ENCODE results near the gene MYO9B.
A peak's percentile ranks its signal among the peaks of the same experiment; 100 is the strongest.

The MYO9B gene

DNA sequence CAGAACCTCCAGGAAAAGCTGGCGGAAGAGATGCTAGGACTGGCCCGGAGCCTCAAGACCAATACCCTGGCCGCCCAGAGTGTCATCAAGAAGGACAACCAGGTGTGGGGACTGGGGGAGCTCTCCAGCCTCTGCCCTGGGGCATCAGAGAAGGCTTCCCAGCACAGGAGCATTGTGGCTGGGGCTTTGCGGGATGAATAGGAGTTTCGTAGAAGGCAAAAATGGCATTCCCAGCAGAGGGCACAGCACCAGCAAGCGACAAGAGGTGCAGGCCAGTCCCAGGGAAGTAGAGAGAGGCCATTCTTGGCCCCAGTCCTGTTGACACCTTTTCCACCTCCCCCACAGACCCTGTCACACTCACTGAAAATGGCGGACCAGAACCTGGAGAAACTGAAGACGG lies 143.7 kb downstream of the MYO9B start:
- no peak for DNase-seq

DNA sequence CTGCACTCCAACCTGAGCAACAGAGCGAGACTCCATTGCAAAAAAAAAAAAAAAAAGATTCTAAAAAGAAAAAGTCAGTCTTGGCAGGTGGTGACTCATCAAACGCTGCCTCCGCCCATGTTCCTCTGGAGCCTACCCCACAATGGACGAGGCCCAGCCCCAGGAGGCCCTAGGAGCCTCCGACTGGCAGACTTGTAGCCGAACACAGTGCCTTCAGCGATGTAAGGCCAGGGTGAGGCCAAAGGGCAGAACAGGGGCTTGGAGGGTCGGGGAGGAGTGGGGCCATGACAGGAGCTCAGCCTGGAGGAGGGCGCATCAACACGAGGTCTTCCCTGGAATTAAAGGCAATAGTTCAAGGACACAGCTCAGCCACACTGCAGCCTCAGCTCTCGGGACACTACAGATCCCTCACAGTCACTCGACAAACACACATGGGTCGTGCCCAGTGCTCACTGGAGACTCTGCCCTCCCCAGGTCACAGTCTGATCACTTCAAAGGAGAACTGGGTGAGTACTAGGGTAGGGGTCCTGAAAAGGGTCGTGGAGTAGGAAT lies 144.7 kb downstream of the MYO9B start:
- DNase-seq = no peak

DNA sequence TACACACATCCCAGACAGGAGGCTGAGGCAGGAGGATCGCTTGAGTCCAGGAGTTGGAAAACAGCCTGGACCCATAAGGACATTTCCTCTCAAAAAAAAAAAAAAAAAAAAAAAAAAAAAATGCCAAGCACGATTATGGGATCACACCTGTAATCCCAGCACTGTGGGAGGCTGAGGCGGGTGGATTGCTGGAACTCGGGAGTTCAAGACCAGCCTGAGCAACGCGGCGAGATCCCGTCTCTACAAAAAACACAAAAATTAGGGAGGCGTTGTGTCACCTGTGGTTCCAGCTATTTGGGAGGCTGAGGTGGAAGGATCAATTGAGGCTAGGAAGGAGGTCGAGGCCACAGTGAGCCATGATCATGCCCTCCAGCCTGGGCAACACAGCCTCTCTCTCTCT lies 149.5 kb downstream of the MYO9B start:
- DNase-seq = no peak

GRCh38 chr19:17226002-17226933 lies 150.7 kb downstream of the MYO9B start, which contains the start of gene OCEL1:
Gene OCEL1 (plus strand): TSS chr19:17226226. CDS start chr19:17226248, 22 bp downstream.
- DNase-seq = peak; percentile 94

DNA sequence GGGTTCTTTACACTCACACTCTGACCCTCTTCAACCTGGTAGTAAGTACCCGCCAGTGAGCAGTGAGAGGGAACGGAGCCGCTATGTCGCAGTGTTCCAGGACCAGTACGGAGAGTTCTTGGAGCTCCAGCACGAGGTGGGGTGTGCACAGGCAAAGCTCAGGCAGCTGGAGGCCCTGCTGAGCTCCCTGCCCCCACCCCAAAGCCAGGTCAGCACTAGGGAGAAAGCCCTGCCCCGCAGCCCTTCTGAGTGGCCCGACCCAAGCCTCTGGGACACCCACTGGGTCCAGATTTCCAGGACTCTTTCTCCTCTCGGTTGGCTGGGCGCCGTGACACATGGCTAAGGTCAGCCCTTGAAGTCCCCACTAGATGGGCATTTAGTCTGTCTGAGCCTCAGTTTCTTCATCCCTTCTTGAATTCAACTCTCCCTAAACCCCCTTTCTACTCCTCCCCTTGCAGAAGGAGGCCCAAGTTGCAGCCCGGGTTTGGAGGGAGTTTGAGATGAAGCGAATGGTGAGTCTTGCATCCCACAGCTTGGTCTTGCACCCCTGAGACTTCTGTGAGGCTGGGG lies 152.3 kb downstream of the MYO9B start:
- DNase-seq = no peak

- DNase-seq = no peak
These were observed 154.3 kb downstream of the MYO9B start for GRCh38 chr19:17229890-17230289.

DNA sequence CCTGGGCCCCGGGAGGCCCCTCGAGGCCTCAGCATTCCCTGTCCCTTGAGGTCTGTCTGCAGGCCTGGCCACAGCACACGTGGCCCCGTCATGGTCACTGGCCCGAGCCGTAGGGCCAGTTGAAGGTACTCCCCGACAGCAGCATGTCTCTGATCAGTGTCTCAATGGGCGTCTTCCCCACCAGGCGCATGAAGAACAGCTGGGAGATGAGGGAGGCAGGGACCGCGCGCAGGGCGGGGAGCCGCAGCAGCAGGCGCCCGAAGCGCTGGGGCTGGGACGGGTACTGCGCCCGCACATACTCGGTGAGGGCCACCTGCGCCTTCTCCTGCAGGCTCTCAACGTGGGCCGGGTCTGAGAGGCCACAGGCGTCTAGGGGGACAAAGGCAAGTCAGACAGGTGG lies 156.7 kb downstream of the MYO9B start:
- no peak for DNase-seq

DNA sequence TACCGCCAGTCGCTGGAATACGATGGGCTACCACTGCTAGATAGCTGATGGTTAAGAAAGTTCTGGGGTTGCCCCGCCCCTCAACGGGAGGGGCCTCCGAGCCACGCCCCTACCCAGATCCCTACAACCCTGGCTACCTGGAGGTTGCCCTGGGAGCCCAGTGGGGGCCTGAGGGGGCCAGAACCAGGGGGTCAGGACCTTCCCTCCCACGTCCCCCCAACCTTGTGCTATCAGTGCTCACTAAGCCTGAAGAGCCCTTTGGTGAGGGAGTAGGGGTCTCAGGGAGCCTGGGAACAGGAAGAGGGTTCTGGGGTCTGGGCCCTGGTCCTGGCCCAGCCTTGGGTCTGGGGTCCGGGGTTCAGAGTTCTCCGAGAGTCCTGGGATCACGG lies 159.3 kb downstream of the MYO9B start:
- peak; percentile 65 to 66 for DNase-seq

DNA sequence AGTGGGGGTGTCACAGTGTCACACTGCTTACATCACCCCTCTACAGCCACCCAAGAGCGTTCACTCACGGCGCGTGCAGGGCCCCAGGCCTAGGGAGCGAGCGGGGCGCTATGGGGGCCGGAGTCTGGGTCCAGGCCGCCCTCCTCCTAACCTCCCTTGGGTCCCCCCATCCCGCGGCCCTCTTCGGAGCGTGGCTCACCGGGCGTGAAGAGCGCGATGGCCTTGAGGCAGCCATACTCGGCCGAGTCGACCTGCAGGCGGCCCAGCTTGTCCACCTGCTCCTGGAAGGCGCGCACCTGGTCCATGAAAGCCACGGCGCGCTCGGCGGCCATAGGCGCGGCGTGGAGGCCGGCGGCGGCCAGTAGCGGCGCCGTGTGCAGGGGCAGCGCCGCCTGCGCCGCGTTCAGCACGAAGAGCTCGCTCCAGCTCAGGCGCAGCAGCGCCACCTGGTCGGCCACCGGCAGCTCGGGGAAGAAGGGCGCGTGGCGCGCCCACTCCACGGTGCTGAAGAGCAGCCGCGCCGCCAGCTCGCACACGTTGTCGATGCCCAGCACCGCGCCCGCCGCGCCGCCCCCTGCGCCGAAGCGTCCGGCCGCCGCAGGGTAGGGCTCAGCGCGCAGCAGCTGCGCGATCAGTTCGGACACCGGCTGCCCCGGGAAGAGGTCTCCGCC lies 159.9 kb downstream of the MYO9B start:
- peak; percentile 58 to 63 for DNase-seq

DNA sequence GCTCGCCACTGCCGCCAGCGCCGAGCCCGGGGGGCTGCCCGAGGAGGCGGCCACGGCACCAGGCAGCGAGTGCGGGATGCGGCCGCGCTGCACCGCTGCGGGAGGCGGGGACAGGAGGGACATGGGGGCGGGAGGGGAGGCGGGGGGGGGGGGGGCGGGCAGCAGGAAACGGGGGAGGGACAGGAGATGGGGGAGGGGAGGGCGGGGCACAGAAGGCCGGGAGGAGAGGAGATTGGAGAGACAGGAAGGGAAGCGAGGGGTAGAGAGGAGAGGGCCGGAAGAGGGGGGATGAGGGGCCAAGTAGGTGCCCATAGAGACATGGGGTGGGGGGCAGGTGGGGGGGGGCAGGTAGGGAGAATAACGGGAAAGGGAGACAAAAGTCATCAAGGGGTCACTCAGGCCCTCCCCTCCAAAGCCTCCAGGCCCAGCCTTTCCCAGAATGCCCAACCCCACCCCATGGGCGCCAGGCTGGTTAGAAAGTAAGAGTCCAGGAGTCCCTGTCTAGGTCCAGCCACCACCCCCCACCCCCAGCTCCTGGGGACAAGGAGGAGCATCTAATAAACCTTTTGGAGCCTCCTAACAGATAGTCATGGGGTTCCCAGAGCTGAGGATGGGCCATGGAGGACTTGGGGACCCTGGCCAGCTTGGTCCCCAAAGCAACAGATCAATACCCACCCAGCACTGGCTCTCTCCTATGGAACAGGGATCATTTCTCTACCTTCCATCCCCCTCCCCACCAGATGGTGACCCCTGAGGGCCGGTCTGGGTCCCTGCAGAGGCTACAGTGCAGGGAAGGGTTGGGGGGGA lies 160.6 kb downstream of the MYO9B start:
- no peak for DNase-seq

- no peak for DNase-seq
These were observed 161.4 kb downstream of the MYO9B start for GRCh38 chr19:17236811-17237543.

DNA sequence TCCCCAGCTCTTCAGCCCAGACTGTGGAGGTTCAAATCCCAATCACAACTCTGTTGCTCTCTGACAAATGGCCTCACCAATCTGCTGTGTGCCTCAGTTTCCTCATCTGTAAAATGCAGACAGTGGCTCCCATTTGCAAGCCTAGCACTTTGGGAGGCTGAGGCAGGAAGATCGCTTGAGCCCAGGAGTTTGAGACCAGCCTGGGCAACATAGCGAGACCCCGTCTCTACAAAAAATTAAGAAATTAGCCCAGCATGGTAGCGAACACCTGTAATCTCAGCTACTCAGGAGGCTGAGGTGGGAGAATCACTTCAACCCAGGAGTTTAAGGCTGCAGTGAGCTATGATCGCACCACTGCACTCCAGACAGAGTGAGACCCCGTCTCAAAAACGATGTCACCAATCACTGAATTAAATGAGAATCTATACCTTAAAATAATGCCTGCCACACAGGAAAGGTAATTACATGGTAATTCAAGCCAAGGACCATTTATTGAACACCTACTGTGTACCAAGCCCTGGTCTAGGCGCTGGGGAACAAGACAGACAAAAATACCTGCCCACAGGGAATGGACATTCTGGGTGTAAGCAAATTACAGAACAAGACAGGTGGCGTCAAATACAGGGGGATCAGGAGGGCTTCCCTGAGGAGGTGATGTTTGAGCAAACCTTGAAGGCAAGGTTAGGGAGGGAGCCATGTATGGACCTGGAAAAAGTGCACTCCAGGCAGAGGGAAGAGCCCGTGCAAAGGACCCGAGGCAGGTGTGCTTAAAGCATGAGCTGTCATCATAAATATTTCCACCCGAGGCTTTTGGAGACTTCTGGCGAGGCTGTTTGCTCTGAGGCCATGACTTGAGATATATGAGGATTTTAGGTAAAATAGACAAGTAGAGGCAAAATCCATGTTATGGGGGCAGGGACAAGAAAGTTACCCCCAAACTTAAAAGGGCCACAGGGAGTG lies 162.4 kb downstream of the MYO9B start:
- no peak for DNase-seq

DNA sequence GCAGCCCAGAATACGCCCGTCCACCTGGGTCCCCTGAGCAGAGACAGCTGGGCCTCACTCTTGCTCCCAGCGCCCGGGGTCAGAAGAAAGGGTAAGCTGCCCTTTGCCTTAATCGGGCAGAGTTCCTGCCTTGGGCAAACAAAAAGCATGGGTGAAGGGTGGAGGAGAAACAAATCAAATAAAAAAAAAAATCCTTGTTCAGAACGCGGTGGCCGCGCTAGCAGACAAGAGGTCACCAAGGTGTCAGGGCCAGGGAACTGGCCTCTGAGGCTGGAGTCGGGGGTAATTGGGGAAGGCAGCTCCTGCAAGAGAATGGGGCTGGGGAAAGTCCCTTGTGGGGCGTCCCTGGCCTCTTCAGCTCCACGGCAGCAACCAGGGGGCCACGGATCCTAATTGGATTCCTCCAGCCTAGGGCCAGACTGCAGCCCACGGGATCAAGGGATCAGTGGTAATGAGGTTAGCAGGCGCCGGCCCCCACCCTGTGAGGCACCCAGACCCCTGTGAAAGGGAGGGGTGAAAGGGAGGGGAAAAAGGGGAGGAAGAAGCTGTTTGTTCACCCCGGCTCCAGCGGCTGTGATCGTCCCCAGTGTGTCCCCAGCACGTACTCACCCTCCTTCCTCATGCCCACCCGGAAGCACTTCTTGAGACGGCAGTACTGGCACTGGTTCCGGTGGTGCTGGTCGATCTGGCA lies 164.6 kb downstream of the MYO9B start:
- DNase-seq = no peak

DNA sequence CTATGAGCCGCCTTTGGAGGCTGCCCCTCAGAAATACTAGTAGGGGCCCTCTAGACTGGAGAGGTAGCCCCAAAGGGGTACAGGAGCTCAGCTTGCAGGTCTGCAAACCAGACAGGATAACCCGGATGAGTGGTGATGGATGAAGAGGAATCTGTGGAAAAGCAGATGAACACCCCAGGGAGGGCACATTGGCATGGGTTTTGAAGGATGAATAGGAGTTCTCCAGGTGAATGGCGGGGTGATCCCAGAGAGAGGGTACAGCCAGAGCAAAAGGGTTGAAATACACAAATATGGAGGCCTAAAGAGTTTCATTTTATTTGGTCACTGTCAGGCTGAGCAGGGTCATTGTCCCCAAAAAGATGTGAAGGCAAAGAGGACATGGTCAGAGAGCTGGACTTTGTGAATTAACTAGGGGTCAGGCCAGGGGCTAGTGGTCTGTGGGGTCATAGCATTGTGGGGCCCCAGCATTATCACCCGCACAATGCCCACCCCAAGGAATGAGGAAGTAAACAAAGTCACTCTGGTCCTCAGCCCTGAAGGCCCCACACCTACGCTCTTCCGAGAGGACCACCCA lies 165.3 kb downstream of the MYO9B start:
- DNase-seq = no peak

DNA sequence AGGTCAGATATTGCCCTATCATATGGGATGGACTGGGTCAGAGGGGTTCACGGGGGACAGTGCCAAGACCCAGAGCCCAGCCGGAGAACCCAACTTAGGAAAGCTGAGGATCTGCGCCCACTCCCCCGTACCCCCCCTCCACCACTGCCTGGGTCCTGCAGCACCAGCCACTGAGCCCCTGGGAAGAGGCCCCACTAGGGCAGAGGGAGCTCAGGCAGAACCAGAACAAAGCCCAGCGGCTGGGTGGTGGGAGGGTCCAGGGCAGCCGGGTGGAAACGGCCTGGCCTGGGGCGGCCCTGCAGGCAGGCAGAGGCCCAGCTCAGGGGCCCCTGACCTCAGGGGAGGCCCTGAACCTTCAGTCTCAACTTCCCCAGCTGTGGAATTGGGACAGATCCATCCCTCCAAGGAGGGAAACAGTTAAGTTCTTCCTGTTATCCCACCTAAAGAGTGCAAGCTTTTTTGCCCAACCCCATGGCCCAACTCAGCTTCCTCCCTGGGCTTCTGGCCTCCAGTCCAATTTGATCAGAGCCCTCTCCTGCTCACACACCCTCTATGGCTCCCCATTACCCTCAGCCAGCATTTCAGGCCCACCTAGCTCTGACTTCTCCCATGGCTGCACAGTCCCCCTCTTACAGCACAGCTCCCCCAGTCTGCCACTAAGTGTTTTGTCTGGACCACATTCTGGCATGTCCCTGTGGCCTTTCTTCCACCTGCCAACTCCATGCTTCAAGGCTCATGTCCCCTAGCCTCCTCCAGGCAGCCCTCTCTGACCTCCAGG lies 167.0 kb downstream of the MYO9B start:
- DNase-seq = no peak

DNA sequence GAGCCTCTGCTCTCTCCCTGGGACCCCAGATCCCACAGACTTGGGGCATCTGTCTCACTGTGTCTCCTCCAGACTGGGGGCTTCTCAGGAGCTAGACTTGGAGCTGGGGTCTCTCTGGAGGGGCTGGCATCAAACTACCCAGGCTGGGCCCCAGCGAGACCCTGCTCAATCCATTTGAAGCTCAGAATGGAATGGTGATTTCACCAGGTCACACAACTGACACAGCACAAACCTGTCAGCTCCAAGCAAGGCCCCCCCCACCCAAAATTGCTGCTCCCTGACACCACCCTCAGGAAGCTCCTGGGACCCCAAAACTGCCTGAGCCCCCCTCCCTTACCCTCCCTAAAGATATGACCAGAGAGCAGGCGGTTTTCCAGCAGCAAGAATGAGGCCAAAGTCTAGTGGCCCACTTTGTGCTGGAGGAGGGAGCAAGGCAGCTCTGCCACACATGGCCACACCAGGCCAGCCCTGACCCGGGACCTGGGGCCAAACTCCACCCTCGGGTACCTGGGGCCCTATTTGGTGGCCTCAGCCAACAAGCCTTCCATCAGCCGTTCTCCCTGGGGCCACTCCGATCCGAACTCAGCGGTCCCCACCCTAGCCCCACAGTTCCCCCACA lies 167.7 kb downstream of the MYO9B start:
- DNase-seq = no peak

DNA sequence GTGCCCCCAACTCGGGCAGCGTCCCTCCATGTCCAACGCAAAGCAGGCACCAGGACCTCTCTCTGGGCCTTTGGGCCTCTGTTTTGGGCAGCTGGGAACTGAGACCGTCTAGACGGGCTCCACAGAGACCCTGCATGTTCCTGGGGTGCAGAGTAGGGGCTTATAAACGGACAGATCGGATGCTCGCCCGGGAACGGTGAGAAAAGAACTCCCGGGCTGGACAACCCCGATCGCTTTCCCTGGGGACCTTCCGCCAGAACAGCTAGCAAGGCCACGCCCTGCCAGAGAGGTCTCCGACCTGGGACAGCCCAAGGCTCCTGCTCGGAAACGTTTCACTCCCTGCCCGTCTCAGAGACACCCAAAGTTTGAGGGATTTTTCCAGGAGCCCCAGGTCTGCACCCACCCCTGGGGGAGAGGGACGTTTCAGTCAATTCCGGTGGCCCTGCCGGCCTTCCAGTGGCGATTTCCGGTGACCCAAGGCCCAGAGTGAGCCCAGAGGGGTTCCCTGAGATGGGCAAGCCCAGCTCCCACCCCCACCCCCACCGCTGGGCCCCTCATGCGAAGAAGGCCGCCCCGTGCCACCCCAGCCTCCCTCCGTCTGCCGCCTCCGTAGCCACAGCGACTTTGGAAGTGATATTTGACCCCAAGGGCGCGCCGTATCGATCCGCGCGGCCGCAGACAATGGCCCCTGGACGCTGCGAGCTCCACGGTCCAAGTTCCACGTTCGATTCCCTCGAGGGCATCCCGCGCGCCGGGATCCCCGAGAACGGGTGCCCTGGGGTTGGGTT lies 168.4 kb downstream of the MYO9B start:
- DNase-seq = no peak
